Fibroblast of lung (primary cell): Measurements from ENCODE around the gene XRCC4. TPM values are rescaled to one million over a fixed set of nuclear protein-coding genes. Genes with fewer than 3 reads are reported as not detected.
"Not testable (repeated sequence)": the region's sequence is repeated elsewhere in the genome, so short reads cannot be mapped to it uniquely, and the experiment has no call there.

Experiments used
- DNase-seq, 2 donors: peaks; one replicate each; pipeline versions ENCODE4 v3.0.0 to v3.0.0-alpha.2; 2010; ENCODE audit warnings: low read depth in 2 of 2
- H2AFZ ChIP-seq: 2 replicates; pipeline ENCODE4 v1.5.1; 2012; ENCODE audit warnings: low read length, control low read depth, inconsistent platforms
- H3K27ac ChIP-seq: 2 replicates; pipeline ENCODE4 v1.5.1; 2011; ENCODE audit warnings: low read length, control low read depth; ENCODE audit not compliant: insufficient read depth
- H3K27me3 ChIP-seq: 2 replicates; pipeline ENCODE4 v1.5.1; 2011; ENCODE audit warnings: mild to moderate bottlenecking, low read length; ENCODE audit not compliant: control insufficient read depth, insufficient read depth
- H3K36me3 ChIP-seq: 2 replicates; pipeline ENCODE4 v1.5.1; 2011; ENCODE audit warnings: low read length; ENCODE audit not compliant: control insufficient read depth, insufficient read depth
- H3K4me1 ChIP-seq: 2 replicates; pipeline ENCODE4 v1.5.1; 2011; ENCODE audit warnings: low read length; ENCODE audit not compliant: control insufficient read depth, insufficient read depth; ENCODE audit errors: extremely low read depth
- H3K4me2 ChIP-seq: 2 replicates; pipeline ENCODE4 v1.5.1; 2011; ENCODE audit warnings: low read length, control low read depth; ENCODE audit not compliant: insufficient read depth; ENCODE audit errors: extremely low read depth
- H3K4me3 ChIP-seq, 4 experiments: fragments of 200-600 bp in 1 of 4; sonication (generic) in 1 of 4; replicated peaks in 1 of 4; 2 replicates each; pipeline ENCODE4 v1.5.1; 2011 to 2016; ENCODE audit warnings: low read length in 4 of 4, low read depth in 3 of 4, mild to moderate bottlenecking in 3 of 4, control low read depth in 2 of 4, inconsistent platforms in 1 of 4, mixed read lengths in 1 of 4; ENCODE audit not compliant: insufficient read depth in 1 of 4; ENCODE audit errors: control extremely low read depth in 1 of 4
- H3K79me2 ChIP-seq: 2 replicates; pipeline ENCODE4 v1.5.1; 2012; ENCODE audit warnings: mild to moderate bottlenecking, low read length, inconsistent platforms; ENCODE audit not compliant: control insufficient read depth, insufficient read depth
- H3K9ac ChIP-seq: 2 replicates; pipeline ENCODE4 v1.5.1; 2011; ENCODE audit warnings: mild to moderate bottlenecking, low read length, control low read depth; ENCODE audit not compliant: insufficient read depth
- H3K9me3 ChIP-seq: 2 replicates; pipeline ENCODE4 v1.5.1; 2012; ENCODE audit warnings: low read depth, low read length; ENCODE audit not compliant: control insufficient read depth, insufficient read depth
- H4K20me1 ChIP-seq: 2 replicates; pipeline ENCODE4 v1.5.1; 2011; ENCODE audit warnings: low read length; ENCODE audit not compliant: control insufficient read depth, insufficient read depth; ENCODE audit errors: extremely low read depth
- EZH2 ChIP-seq: IDR thresholded peaks from 2 replicates; pipeline ENCODE4 v1.5.1; 2012; ENCODE audit warnings: low read length, control low read depth, mild to moderate bottlenecking; ENCODE audit errors: missing control alignments
- polyA plus RNA-seq, 2 donors: library from polyadenylated mRNA; depleted of rRNA in 1 of 2; stranded (reverse) in 1 of 2; unstranded in 1 of 2; fragments of >200 nt; gene quantifications; 2 replicates each; pipeline ENCODE4 v1.2.1, GENCODE V29; 2011 to 2012; ENCODE audit warnings: missing spikeins in 1 of 2
- total RNA-seq: library from RNA; depleted of rRNA; stranded (reverse); fragments of >200 nt; gene quantifications from 2 replicates; pipeline ENCODE4 v1.2.1, GENCODE V29; 2014
- TF ChIP-seq, protein P1 (sequence below), 2 donors: IDR thresholded peaks in 1 of 2; conservative IDR thresholded peaks in 1 of 2; 1 replicate in 1 of 2; 2 replicates in 1 of 2; pipeline ENCODE4 v1.5.1; 2011 to 2012; ENCODE audit warnings: low read length in 2 of 2, control low read depth in 1 of 2, inconsistent platforms in 1 of 2, low read depth in 1 of 2, mild to moderate bottlenecking in 1 of 2

The XRCC4 gene
- total and polyA plus RNA-seq, 2 donors (not counting 1 experiment from before 2014, with no cell fraction given) = 7.5 to 7.6 TPM

- Histone ChIP-seq H3K9ac (no peak overlapping the region), H3K79me2 (no peaks in the 10 kb centered on the region), H3K4me3 (no peak overlapping the region), H4K20me1 (no peaks in the 10 kb centered on the region), H3K4me2 (no peak overlapping the region), H3K9me3 (no peaks in the 10 kb centered on the region), H3K27ac (no peak overlapping the region), H3K27me3 (no peaks in the 10 kb centered on the region), H3K36me3 (no peaks in the 10 kb centered on the region), H3K4me1 (no peaks in the 10 kb centered on the region), H2AFZ (no peak overlapping the region)
- no peak for TF ChIP-seq EZH2
- TF ChIP-seq, protein P1, sequence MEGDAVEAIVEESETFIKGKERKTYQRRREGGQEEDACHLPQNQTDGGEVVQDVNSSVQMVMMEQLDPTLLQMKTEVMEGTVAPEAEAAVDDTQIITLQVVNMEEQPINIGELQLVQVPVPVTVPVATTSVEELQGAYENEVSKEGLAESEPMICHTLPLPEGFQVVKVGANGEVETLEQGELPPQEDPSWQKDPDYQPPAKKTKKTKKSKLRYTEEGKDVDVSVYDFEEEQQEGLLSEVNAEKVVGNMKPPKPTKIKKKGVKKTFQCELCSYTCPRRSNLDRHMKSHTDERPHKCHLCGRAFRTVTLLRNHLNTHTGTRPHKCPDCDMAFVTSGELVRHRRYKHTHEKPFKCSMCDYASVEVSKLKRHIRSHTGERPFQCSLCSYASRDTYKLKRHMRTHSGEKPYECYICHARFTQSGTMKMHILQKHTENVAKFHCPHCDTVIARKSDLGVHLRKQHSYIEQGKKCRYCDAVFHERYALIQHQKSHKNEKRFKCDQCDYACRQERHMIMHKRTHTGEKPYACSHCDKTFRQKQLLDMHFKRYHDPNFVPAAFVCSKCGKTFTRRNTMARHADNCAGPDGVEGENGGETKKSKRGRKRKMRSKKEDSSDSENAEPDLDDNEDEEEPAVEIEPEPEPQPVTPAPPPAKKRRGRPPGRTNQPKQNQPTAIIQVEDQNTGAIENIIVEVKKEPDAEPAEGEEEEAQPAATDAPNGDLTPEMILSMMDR (conservative IDR thresholded peaks at IDR 0.05 in 1 of 2, IDR thresholded peaks at IDR 0.05 in 1 of 2; ENCODE audit: low read depth in 1 of 2, low read length in 2 of 2) = no peak
- no peak for DNase-seq
These were observed 71.0 kb downstream of the XRCC4 start for GRCh38 chr5:83148370-83148769.

DNA sequence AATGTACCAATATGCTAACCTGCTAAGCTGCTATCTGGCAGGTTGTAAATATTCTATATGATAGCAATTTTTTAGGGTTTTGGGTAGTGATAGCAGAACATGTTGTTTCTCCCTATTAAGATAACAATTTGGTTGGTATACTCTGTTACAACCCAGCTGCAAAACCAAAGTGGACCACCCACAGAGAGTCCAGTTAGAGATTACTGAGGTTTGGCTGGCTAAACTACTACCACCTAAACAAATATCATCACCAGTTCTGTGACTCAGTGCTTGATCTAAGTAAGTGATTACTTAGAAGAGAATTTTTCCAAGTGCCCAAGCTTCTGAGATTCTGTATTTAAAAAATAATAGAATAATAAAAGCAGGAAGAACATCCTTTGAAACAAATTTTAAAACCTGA, 72.3 kb downstream of the XRCC4 start:
- Histone ChIP-seq H3K4me3 (no peak overlapping the region), H3K4me1 (no peaks in the 10 kb centered on the region), H3K4me2 (no peak overlapping the region), H3K9me3 (no peaks in the 10 kb centered on the region), H3K27me3 (no peaks in the 10 kb centered on the region), H4K20me1 (no peaks in the 10 kb centered on the region), H3K9ac (no peak overlapping the region), H3K36me3 (no peaks in the 10 kb centered on the region), H3K79me2 (no peaks in the 10 kb centered on the region), H3K27ac (no peak overlapping the region), H2AFZ (no peak overlapping the region)
- DNase-seq = peak; percentile 28 to 83
- TF ChIP-seq EZH2 = no peak
- TF ChIP-seq, protein P1 (conservative IDR thresholded peaks at IDR 0.05 in 1 of 2, IDR thresholded peaks at IDR 0.05 in 1 of 2; ENCODE audit: low read depth in 1 of 2, low read length in 2 of 2) = no peak

GRCh38 chr5:83151821-83152220, 74.5 kb downstream of the XRCC4 start:
- Histone ChIP-seq H3K9me3 (no peaks in the 10 kb centered on the region), H4K20me1 (no peaks in the 10 kb centered on the region), H3K36me3 (no peaks in the 10 kb centered on the region), H3K4me2 (no peak overlapping the region), H2AFZ (no peak overlapping the region), H3K27me3 (no peaks in the 10 kb centered on the region), H3K4me3 (no peak overlapping the region), H3K27ac (no peak overlapping the region), H3K4me1 (no peaks in the 10 kb centered on the region), H3K9ac (no peak overlapping the region), H3K79me2 (no peaks in the 10 kb centered on the region)
- peak; percentile 15 to 35 for DNase-seq
- TF ChIP-seq EZH2 = no peak
- TF ChIP-seq, protein P1 (conservative IDR thresholded peaks at IDR 0.05 in 1 of 2, IDR thresholded peaks at IDR 0.05 in 1 of 2; ENCODE audit: low read depth in 1 of 2, low read length in 2 of 2) = no peak

DNA sequence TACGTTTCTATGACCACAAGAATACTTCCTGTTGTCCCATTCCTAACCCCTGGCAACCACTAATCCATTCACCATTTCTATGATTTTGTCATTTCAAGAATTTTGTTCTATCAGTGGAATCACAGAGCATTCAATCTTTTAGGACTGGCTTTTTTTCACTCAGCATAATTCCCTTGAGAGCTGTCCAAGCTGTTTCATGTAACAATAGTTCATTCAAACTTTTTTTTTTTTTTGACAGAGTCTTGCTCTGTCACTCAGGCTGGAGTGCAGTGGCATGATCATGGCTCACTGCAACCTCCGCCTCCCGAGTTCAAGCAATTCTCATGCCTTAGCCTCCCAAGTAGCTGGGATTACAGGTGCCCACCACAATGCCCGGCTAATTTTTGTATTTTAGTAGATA, 75.6 kb downstream of the XRCC4 start:
- not testable (repeated sequence) for DNase-seq, H3K27ac ChIP-seq, H3K9me3 ChIP-seq

More for the DNA sequence above, 75.6 kb downstream of the XRCC4 start:
- not testable (repeated sequence) for H3K36me3 ChIP-seq, H3K79me2 ChIP-seq, H4K20me1 ChIP-seq, H3K4me2 ChIP-seq, H2AFZ ChIP-seq, H3K4me3 ChIP-seq, H3K27me3 ChIP-seq, H3K4me1 ChIP-seq, H3K9ac ChIP-seq
